Measurements from ENCODE around the gene FAM50A. TPM values are rescaled to one million over a fixed set of nuclear protein-coding genes. Genes with fewer than 3 reads are reported as not detected.

The FAM50A gene
- total and polyA plus RNA-seq, 2 donors (not counting 1 experiment from before 2014, with no cell fraction given): 44.5 to 79.8 TPM

DNA sequence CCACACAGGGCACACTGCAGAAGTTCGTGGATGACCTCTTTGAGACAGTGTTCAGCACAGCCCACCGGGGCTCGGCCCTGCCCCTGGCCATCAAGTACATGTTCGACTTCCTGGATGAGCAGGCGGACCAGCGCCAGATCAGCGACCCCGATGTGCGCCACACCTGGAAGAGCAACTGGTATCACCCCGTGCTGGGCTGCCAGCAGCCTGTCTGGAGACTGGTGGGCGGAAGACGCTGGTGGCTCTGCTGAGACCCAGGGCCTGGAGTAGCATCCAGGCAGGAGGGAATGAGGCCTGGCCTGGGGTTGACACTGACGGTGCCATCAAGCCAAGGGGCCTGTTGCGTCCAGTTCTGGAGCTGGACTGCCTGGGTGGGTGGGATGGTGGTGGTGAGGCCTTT, 26.5 kb downstream of the FAM50A start:
- POLR2A ChIA-PET: no interaction called here
- Histone ChIP-seq H3K27ac (ENCODE audit: low read length in 2 of 2) (no peak overlapping the region), H3K4me3 (ENCODE audit: control extremely low read depth in 1 of 5, extremely low read depth in 1 of 5, insufficient read depth in 1 of 5, low read depth in 2 of 5, low read length in 4 of 5) (no peak overlapping the region), H3K79me2 (ENCODE audit: control insufficient read depth, insufficient read depth, low read length) (no peaks in the 10 kb centered on the region), H3K27me3 (replicated peaks in 1 of 4; ENCODE audit: control extremely low read depth in 1 of 4, control insufficient read depth in 3 of 4, insufficient read depth in 4 of 4, low read length in 3 of 4) (no peaks in the 10 kb centered on the region), H3K4me2 (replicated peaks; ENCODE audit: low read depth, low read length, poor library complexity, severe bottlenecking) (no peak overlapping the region), H3K9me3 (ENCODE audit: control extremely low read depth in 1 of 3, control insufficient read depth in 2 of 3, insufficient read depth in 1 of 3, low read length in 2 of 3) (no peaks in the 10 kb centered on the region), H3K4me1 (ENCODE audit: control insufficient read depth in 2 of 2, insufficient read depth in 2 of 2, low read length in 2 of 2) (no peaks in the 10 kb centered on the region), H3K36me3 (replicated peaks in 1 of 2; ENCODE audit: control extremely low read depth in 1 of 2, control insufficient read depth in 1 of 2, extremely low read depth in 1 of 2, insufficient read depth in 2 of 2, low read length in 1 of 2) (peaks cover 0 to 32% of the 10 kb centered on the region in 2 experiments), H3K9ac (ENCODE audit: low read length) (no peak overlapping the region), H4K20me1 (ENCODE audit: control insufficient read depth, insufficient read depth, low read length, poor library complexity, severe bottlenecking) (no peaks in the 10 kb centered on the region), H2AFZ (ENCODE audit: insufficient read depth, low read depth, low read length, poor library complexity, severe bottlenecking) (no peak overlapping the region)
- DNase-seq (no peak), ATAC-seq (ENCODE audit: low read depth) (no peak)
- no peaks in the 10 kb centered on the region for H3K27me3 Mint-ChIP-seq
- H3K27ac Mint-ChIP-seq: no peak overlapping the region
- no peaks in the 10 kb centered on the region for H3K4me1 Mint-ChIP-seq
- TF ChIP-seq, protein P1, sequence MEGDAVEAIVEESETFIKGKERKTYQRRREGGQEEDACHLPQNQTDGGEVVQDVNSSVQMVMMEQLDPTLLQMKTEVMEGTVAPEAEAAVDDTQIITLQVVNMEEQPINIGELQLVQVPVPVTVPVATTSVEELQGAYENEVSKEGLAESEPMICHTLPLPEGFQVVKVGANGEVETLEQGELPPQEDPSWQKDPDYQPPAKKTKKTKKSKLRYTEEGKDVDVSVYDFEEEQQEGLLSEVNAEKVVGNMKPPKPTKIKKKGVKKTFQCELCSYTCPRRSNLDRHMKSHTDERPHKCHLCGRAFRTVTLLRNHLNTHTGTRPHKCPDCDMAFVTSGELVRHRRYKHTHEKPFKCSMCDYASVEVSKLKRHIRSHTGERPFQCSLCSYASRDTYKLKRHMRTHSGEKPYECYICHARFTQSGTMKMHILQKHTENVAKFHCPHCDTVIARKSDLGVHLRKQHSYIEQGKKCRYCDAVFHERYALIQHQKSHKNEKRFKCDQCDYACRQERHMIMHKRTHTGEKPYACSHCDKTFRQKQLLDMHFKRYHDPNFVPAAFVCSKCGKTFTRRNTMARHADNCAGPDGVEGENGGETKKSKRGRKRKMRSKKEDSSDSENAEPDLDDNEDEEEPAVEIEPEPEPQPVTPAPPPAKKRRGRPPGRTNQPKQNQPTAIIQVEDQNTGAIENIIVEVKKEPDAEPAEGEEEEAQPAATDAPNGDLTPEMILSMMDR (IDR thresholded peaks at IDR 0.05): no peak
- no peak for TF ChIP-seq EZH2 (IDR thresholded peaks at IDR 0.05; ENCODE audit: borderline replicate concordance, insufficient read depth, low read depth, low read length, poor library complexity, severe bottlenecking)
- WGBS (ENCODE audit: insufficient coverage): 99% methylated on average over 14 of the region's 14 CpGs
- intact Hi-C loops (cut with micrococcal nuclease): no loop called here
- no peaks in the 10 kb centered on the region for H3K9me3 Mint-ChIP-seq (ENCODE audit: insufficient read depth)
- no peak overlapping the region for H3K4me3 Mint-ChIP-seq
- CTCF ChIA-PET: no interaction called here

DNA sequence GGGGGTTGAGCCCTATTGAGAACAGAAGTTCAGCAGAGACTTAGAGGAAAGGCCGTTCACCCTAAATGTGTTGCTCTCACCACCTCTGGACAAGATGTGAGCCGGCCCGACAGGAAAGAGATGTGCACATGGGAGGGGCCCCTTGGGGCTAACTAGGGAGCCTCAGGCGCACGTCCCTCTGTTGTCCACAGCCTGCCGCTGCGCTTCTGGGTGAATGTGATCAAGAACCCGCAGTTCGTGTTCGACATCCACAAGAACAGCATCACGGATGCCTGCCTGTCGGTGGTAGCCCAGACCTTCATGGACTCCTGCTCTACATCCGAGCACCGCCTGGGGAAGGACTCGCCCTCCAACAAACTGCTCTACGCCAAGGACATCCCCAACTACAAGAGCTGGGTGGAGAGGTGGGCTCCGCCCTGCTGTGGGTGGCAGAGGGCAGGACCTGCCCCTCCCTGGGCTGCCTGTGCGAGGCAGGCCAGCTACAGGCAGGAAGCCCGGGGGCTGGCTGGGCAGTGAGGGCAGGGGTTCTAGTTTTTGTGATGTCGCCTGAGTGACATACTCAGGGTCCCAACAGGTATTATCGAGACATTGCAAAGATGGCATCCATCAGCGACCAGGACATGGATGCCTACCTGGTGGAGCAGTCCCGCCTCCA, 27.1 kb downstream of the FAM50A start:
- H3K4me1 Mint-ChIP-seq: no peaks in the 10 kb centered on the region
- Histone ChIP-seq H4K20me1 (ENCODE audit: control insufficient read depth, insufficient read depth, low read length, poor library complexity, severe bottlenecking) (no peaks in the 10 kb centered on the region), H3K36me3 (replicated peaks in 1 of 2; ENCODE audit: control extremely low read depth in 1 of 2, control insufficient read depth in 1 of 2, extremely low read depth in 1 of 2, insufficient read depth in 2 of 2, low read length in 1 of 2) (peaks cover 0 to 29% of the 10 kb centered on the region in 2 experiments), H3K9me3 (ENCODE audit: control extremely low read depth in 1 of 3, control insufficient read depth in 2 of 3, insufficient read depth in 1 of 3, low read length in 2 of 3) (no peaks in the 10 kb centered on the region), H3K4me2 (replicated peaks; ENCODE audit: low read depth, low read length, poor library complexity, severe bottlenecking) (no peak overlapping the region), H3K79me2 (ENCODE audit: control insufficient read depth, insufficient read depth, low read length) (no peaks in the 10 kb centered on the region), H3K9ac (ENCODE audit: low read length) (no peak overlapping the region), H3K27me3 (replicated peaks in 1 of 4; ENCODE audit: control extremely low read depth in 1 of 4, control insufficient read depth in 3 of 4, insufficient read depth in 4 of 4, low read length in 3 of 4) (no peaks in the 10 kb centered on the region), H3K27ac (ENCODE audit: low read length in 2 of 2) (no peak overlapping the region), H2AFZ (ENCODE audit: insufficient read depth, low read depth, low read length, poor library complexity, severe bottlenecking) (no peak overlapping the region), H3K4me3 (ENCODE audit: control extremely low read depth in 1 of 5, extremely low read depth in 1 of 5, insufficient read depth in 1 of 5, low read depth in 2 of 5, low read length in 4 of 5) (no peak overlapping the region), H3K4me1 (ENCODE audit: control insufficient read depth in 2 of 2, insufficient read depth in 2 of 2, low read length in 2 of 2) (no peaks in the 10 kb centered on the region)
- H3K27me3 Mint-ChIP-seq: no peaks in the 10 kb centered on the region
- ChIA-PET CTCF (no interaction called here), POLR2A (no interaction called here)
- 95% methylated on average over 12 of the region's 23 CpGs for whole genome bisulfite sequencing (ENCODE audit: insufficient coverage)
- no peak overlapping the region for H3K4me3 Mint-ChIP-seq
- TF ChIP-seq EZH2 (IDR thresholded peaks at IDR 0.05; ENCODE audit: borderline replicate concordance, insufficient read depth, low read depth, low read length, poor library complexity, severe bottlenecking): no peak
- TF ChIP-seq, protein P1 (IDR thresholded peaks at IDR 0.05): no peak
- DNase-seq: no peak
- no peaks in the 10 kb centered on the region for H3K9me3 Mint-ChIP-seq (ENCODE audit: insufficient read depth)
- ATAC-seq (ENCODE audit: low read depth): no peak
- no peak overlapping the region for H3K27ac Mint-ChIP-seq
- intact Hi-C loops (cut with micrococcal nuclease): no loop called here

All from B cell (primary cell).